Activated CD8-positive, alpha-beta memory T cell treated with anti-CD3 and anti-CD28 coated beads, Interleukin-2, amount 50 U/mL, for 24 hours (primary cell): ENCODE measurements around the gene CNRIP1.
"Not testable (repeated sequence)": the region's sequence is repeated elsewhere in the genome, so short reads cannot be mapped to it uniquely, and the experiment has no call there.

ENCODE experiments used
- DNase-seq: peaks from one replicate; pipeline ENCODE4 v3.0.0-alpha.2; 2020; ENCODE audit errors: extremely low read depth

The CNRIP1 gene

DNA sequence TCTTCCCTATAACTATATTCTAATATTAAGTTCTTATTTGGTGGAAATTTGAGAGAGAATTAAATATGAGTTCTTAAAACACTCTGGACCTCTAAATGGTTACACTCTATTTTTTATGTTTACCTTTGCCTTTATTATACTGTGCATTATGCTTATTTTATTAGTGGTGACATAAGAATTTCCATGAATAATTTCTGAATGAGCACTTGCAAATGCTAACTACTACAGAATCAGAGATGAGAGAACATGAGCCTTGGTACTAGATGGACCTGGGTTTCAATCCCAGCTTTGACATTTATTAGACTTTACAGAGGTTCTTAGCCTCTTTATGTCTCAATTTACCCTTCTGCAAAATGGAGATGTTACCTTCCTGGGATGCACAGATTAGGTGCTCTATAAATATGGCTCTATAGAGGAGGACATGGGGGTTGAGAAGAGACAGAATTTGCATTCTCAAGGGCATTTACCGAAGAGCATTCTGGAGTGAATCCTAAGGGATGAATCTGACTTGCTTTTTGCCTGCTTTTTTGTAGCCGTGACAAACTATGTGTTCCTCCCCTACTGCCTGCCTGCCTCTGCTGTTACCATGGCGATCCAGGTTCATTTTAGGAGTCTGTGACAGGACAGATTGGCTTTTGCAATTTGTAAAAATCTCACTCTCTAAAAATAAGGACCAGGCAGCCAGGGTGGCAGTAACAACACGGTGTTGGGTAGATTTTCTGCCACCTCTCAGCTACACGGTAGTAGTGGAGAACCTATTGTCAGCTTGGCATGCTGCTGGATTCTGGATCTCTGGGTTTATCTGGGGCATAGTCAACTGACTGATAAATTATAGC lies 20.7 kb upstream of the CNRIP1 start:
- no peak for DNase-seq

DNA sequence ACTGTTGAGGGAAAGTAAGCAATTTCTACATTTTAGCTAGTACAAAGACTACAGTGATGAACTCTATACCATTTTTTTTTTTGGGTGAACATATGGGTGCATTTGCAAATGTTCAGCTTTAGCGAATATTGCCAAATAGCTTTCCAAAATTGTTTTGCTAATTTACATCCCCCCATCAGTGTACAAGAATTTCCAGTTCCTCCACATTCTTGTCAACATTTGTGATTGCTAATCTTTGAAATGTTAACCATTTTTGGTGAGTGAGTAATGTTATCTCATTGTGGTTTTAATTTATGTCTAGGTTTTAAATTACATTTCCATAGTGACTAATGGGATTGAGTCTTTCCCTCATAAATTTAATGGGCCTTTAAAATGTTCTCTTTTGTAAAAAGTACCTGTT lies 16.4 kb upstream of the CNRIP1 start:
- DNase-seq, result no peak

DNA sequence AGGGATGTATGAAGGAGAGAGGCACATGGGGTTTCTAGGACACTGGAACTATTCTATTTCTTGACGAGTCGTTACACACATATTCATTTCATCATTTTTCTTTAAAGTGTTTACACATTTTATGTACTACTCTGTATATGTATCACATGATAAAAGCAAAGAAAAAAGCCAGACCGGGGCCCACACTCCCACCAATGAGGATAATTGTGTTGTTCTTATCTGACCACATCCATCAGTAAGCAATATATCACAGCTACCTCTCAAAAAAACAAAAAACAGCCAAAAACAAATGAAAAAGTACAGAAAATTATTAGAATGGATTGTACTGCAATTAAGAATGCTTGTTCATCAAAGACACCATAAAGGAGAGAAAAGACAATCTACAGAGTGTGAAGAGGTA lies 14.2 kb upstream of the CNRIP1 start:
- no peak for DNase-seq

DNA sequence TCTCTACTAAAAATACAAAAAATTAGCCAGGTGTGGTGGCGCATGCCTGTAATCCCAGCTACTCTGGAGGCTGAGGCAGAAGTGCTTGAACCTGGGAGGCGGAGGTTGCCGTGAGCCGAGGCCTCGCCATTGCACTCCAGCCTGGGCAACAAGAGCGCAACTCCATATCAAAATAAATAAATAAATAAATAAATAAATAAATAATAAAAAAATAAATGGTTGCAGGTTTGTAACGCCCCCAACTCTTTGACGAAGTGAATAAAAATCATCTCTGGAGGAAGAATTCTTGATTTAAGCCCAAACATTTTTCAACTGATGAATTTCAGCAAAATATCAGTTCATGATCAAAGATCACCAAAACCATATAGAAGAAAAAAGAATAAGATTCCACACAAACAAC lies 13.3 kb upstream of the CNRIP1 start:
- no peak for DNase-seq

DNA sequence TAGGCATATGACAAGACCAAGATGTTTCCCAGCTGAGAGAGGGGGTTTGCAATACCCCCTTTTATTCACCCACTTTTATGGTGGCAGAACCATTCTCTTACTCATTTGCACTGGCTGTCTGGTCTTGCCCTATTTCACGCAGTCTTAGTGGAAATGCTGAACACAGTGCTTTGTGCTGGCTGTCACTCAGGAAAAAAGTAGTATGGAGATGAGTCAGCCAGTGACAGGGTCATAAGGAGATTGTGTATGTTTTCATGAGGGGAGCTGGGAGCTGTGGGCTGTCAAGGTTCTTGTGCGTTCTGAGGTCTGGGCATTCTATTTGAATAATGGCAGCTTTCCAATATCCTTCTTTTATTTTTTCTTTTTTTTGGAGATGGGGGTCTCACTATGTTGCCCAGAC lies 10.9 kb upstream of the CNRIP1 start:
- no peak for DNase-seq

DNA sequence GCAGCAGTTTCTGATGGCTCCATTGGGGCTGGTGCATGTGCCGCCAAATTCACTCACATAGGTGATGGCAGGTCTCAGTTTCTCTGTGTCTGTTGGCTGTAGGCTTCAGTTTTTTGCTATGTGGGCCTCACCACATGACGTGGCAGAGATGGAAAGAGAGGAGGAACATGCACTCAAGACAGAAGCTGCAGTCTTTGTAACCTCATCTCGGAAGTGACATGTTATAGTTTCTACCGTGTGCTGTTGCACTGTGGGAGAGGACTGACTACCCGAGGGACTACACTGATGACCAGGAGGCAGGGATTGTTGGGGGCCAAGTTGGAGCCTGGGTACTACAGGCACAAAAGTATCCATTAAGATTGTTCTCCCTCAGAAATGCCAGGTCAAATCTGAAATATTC lies 9.2 kb upstream of the CNRIP1 start:
- DNase-seq, result no peak

DNA sequence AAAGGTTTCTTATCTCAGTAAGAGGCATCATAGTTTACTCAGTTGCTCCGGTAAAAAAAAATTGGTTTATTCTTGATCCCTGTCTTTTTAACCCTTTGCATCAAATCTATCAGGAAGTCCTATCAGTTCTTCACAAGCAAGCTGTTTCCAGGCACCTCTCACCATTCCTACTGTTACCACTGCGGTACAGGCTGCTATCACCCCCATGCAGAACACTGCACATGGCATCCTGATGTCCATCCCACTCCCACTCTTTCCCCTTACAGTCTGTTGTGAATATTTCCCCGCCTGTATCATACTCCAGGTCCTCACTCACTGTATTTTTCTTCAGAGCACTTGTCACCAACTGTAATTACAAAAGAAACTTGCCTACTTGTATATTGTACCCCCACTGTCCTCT lies 5.3 kb upstream of the CNRIP1 start:
- no peak for DNase-seq

DNA sequence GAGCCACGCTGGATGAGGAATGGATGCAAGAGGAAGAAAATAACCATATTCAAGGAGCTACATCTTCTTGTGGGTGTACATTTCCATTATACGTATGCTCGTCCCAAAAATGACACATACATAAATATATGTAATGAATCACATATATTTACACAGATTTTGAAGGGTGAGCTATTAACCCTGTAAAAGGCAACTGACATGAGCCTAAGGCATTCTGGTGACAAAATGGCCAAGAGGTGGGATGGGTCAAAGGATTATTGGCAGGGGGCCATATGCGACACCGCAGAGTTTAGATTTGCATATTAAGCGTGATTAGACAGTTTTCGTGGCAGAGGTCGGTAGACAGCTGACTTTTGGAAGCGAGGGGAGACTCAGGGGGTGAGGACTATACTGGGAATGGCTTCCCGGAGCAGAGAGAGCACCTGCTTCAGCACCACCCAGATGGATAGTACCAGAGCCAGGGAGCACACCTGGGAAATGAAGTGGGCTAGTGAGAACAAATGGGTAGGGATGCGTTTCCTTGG lies 431 bp upstream of the CNRIP1 start:
- DNase-seq, result no peak

DNA sequence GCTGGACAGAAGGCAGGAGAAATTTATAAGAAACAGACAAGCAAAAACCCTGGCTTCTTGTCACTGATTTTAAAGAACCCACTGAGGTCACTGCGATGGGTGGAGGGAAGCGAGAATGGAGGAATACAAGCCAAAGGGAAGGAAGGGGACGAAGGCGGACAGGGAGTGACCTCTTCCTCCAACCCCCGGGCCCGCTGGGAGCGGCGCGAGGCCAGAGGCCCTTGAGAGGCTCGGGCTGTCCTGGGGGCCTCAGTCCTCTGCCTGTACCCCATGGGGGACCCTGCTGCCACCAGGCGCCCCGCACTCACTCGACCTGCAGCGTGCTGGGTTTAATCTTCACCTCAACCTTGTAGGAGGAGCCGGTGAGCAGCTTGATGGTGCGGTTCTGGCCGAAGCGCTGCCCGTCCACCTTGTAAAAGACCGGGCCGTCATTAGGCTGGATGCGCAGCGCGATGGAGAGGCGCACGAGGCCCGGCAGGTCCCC lies 793 bp downstream of the CNRIP1 start:
- DNase-seq, result no peak

DNA sequence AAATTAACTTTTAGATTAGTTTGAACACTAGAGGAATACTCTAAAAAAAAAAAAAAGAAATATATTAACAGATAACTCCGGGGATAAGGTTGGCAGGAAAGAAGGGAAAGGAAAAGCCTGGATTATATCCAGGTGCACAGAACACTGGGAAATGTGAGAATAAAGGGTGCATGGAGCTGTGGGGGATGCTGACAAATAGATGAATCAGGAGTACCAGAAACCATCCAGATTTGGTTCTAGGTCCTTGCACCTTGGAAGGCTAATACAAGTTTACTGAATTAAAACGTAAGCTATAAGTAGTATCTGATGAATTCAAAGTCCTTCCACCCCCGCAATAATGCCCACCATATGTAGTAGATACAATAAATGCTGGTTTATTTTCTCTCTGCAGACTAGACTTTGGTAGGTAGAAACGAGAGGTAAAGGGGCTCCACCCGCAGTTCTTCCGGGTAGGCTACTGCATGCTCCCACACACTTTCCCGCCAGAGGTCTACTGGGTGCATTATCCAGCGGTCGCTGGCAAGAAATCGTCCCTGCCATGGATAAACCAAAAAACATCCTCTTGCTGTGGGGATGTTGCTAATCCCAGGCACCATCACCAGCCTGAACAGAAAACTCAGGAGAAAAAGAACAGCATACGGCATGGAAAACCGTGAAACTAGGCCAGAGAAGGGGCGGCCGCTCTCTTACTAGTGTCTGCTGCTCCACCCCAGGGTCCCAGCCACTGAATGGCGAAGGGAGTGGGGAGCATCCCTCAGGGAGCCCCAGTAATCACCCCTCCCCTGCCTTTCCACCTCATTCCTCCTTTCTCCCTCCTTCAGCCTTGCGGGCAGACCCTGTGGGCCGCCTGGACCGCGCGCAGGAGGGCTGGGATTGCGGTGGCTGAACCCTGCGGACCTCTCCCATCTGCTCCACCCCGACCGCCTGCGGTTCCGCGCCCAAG lies 1.5 kb downstream of the CNRIP1 start:
- no peak for DNase-seq

DNA sequence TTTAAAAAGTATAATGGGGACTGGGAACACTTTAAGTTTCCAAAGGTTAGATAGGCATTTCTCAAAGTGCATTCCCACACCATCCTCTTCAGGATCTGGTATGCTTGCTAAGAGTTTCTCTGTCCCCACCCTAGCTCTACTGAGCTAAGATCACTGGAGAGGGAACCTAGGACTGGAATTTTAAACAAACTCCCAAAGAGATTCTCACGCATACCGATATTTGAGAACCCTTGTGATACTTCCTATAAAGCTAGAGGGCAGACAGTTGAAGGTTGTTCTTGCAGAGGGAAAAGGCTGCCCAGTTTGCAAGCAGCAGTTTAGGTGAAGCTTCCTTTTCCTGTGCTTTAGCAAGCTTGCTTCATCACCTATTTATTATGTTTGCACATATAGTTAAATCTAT lies 3.6 kb downstream of the CNRIP1 start:
- DNase-seq, result no peak

DNA sequence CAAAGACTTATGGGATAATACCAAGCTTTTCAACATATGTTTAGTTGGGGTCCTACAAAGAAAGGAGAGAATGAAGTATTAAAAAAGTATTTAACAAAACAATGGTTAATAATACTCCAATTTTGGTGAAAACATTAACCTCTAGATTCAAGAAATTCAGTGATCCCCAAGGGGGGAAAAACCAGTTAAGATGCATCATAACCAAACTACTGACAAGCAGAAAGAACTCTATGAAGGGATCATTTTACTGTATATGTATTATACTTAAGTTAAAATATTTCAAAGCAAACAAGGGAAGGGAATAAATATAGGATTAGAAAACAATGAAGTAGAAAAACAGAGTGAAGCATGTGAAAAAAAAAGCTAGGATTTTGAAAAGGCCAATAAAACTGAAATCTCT lies 8.7 kb downstream of the CNRIP1 start:
- DNase-seq, result no peak

DNA sequence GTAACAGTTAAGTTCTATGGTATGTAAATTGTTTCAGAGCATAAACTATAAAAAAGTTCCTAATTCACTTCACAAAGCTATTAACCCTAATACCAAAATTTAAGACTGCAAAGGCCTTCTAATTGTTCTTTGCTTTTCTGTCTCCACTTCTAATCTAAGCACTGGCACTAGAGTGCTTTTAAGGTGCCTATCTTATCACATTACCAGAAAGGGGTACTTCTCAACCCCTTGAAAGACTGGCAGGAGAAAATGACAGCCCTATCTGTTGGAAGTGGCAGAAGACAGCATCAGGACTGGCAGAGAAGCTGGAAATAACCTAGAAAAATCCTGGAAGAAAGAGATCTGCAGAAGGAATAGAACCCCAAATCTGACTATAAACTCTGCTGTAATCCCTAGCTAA lies 10.3 kb downstream of the CNRIP1 start:
- no peak for DNase-seq

DNA sequence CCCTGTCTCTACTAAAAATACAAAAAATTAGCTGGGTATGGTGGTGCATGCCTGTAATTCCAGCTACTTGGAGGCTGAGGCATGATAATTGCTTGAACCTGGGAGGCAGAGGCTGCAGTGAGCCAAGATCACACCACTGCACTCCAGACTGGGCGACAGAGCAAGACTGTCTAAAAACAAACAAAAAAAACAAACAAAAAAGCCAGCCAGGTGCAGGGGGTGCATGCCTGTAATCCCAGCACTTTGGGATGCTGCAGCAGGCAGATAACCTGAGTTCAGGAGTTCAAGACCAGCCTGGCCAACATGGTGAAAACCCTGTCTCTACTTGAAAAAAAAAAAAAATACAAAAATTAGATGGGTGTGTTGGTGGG lies 15.9 kb downstream of the CNRIP1 start:
- DNase-seq, result not testable (repeated sequence)

DNA sequence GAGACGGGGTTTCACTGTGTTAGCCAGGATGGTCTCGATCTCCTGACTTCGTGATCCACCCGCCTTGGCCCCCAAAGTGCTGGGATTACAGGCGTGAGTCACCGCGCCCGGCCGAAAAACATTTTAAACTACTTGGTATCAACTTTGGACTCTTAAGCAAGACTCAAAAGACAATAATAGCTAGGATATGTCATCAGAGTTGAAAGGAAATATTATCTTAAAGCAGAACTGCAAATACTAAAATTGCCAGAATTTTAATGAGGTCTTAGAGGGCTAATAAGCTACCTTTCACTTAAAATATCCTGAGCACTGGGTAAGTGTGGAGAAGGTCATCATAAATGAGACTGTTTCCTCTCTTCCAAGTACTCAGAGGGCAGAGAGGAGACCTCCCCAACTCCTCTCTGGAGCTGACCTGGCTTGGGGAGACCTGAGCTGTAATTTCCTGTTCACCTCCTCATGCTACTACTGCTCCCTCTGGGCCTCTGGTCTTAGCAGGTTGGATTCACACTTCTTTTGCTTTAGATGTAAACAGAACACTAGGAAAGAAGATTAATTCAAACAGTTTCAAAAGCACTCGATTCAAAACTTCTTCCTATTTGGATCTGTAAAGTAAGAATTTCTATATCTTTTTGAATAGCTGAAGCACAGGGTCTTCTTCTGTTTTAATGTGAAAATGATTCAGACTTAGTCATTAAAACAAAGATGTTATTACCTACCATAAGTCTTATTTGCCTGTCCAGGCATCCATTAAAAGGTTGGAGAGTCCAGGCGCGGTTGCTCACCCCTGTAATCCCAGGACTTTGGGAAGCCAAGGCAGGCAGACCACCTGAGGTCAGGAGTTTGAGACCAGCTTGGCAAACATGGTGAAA lies 16.5 kb downstream of the CNRIP1 start:
- DNase-seq, result no peak

DNA sequence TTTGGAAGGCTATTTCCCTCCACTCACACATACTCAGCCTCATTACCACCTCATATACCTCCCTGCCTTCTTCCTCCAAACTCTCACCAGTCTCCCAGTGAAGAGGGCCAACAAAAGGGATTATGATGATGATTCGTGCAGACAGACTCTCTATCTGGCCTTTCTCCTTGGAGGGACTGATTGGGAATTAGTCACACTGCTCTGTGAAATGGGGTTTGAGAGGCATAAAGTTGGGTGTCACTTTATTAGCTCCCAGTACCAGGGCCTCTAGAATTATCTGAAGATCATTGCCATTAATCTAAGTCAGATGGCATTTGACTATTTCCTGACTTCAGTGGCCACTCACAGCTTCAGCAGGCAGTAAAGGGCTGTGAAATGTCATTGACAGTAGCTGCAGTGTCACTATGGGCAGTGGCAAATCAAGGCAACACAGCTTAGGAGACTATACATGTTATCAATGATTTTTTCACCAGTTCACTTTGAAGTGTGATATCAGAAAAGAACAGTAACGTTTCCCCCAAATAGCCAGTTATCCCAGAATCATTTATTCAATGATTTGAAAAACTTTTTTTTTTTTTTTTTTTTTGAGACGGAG lies 17.4 kb downstream of the CNRIP1 start:
- no peak for DNase-seq

DNA sequence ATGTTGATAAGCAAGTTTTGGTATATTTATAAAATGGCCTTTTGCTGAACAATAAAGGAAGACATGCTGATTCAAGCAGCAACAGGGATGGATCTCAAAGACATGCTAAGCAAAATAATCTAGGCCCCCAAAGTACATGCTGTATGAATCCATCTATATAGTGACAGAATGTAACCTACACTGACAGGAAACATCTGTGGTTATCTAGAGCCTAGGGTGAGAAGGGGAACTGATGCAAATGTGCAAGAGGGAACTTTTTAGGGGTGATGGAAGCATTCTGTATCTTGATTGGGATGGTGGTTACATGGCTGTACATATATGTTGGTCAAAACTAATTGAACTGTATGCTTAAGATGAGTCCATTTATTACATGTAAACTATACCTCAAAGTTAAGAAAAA lies 24.2 kb downstream of the CNRIP1 start:
- no peak for DNase-seq

DNA sequence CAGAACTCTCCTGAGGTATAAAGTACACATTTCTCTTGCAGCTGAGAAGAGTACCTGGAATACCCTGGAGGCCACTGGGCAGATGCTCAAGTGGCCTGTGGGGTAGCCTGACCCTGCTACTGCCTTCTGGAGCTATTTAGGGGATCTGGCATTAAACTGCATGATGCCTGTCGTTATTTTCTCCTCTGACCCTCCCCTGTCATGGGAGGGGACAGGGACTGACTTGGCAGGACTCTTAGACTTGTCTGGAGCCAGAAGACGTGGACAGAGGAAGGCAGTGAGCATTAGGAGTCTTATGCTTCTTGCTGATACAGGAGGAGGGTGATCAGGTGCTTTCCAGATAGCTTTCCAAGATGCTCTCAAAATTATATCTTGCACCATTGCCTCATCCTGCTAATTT lies 24.8 kb downstream of the CNRIP1 start:
- no peak for DNase-seq

DNA sequence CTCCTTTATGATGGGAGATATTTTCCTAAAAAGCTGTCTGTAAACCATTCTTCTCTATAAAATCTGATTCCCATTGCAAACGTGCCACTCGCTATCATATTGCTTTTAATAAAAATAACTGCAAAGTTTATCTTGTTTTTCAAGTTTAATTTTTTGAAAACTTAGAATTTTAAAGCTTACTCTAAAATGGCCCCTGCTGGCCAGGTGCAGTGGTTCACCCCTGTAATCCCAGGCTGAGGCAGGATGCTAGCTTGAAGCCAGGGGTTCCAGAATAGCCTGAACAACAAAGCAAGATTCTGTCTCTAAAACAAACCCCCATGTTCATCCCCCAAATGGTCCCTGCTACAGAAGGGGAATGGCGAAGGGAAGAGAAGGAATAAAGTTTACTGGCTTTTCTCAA lies 25.6 kb downstream of the CNRIP1 start:
- no peak for DNase-seq

DNA sequence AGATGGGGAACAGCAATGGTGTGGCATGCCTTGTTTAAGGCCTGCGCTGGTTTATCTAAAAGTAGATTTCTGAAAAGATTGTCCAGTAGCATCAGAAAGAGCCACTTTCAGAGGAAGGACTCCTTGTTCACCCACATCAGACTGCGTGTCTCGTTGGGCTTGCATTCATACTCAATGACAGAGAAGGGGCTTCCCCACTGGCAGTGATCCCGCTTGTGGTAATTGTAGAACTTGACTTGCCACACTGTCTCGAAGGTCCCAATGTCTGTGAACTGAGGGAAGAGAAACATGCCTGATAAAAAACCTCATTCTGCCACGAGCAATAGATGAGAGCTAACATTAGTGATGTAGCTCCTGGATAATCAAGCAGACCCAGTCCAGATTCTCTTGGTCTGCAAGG lies 26.0 kb downstream of the CNRIP1 start:
- no peak for DNase-seq

DNA sequence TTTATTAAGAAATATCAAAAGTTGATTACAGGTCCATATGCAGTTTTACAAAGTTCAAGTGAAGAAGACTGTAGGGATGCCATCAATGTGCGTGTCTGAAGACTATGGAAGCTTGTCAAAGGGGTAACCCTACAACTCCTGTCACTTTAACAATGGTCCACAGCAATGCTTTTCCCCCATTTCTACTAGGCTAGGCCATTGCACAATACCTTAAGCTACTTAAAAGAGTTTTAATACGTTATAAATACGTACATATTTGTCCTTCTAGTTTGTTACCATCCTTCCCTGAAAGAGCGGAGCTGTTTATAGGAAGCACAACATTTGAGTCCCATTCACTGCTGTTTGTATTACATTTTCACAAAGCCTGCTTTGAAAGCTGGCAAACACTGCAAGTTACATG lies 26.7 kb downstream of the CNRIP1 start:
- DNase-seq, result no peak
